Stimulated activated memory B cell treated with anti-CD40 and anti-IgM and Interleukin-4, amounts not matched to agents 10 μg/mL and 1 μg/mL and 100 μg/mL, for 72 hours (primary cell): ENCODE measurements around the gene SLC2A4.

ENCODE experiments used
- ATAC-seq: fragments of 150-1000 bp; cut with Tn5 transposase; 2 replicates; pipeline ENCODE4 v1.10.0; 2021
- H3K27ac Mint-ChIP-seq: one replicate; pipeline ENCODE4 v1.8.0; 2022; ENCODE audit warnings: mild to moderate bottlenecking, mixed read lengths
- H3K27me3 Mint-ChIP-seq: one replicate; pipeline ENCODE4 v1.8.0; 2022; ENCODE audit warnings: mixed read lengths
- H3K36me3 Mint-ChIP-seq: one replicate; pipeline ENCODE4 v1.8.0; 2022; ENCODE audit warnings: mixed read lengths
- H3K4me1 Mint-ChIP-seq: one replicate; pipeline ENCODE4 v1.8.0; 2022; ENCODE audit warnings: mixed read lengths
- H3K4me3 Mint-ChIP-seq: one replicate; pipeline ENCODE4 v1.8.0; 2022; ENCODE audit warnings: mild to moderate bottlenecking, moderate library complexity, mixed read lengths
- H3K9me3 Mint-ChIP-seq: one replicate; pipeline ENCODE4 v1.8.0; 2022; ENCODE audit warnings: mixed read lengths

Gene SLC2A4

DNA sequence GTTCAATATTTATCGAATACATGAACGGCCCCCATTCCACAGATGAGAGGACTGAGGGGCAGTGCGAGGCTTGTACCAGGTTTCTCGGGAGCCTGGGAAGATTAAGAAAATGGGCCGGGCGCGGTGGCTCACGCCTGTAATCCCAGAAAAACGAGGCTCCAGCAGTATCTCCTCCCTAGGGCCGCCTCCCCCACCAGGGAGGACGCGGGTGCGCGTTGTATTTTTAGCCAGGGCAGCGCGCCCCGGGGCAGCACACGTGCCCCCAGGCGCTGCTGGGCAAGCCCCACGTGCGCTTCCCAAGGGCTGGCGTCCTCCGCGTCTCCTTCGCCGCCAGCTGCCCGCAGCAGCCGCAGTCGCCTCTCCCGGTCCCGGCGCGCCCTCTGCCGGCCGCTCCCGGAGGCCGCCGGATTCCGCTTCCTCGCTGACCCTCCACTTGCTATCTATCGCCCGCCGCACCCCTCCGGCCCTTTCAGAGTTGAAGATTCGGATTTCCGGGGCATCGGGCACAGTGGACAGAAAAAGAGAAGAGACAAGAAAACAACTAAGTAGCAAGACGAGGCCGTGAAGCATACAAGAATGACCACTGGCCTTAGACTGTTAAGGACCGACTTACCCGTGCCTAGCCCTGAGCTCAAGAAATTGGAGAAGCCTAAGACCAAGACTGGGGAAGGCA is 14.8 kb downstream of the SLC2A4 start:
- H3K4me1 Mint-ChIP-seq = peaks cover 23% of the 10 kb centered on the region
- H3K36me3 Mint-ChIP-seq = no peaks in the 10 kb centered on the region
- peak; percentile 70 for ATAC-seq
- peak overlapping the region; percentile 17 for H3K4me3 Mint-ChIP-seq
- no peaks in the 10 kb centered on the region for H3K9me3 Mint-ChIP-seq
- peak overlapping the region; percentile 6 for H3K27ac Mint-ChIP-seq
- H3K27me3 Mint-ChIP-seq = peaks cover 47% of the 10 kb centered on the region

DNA sequence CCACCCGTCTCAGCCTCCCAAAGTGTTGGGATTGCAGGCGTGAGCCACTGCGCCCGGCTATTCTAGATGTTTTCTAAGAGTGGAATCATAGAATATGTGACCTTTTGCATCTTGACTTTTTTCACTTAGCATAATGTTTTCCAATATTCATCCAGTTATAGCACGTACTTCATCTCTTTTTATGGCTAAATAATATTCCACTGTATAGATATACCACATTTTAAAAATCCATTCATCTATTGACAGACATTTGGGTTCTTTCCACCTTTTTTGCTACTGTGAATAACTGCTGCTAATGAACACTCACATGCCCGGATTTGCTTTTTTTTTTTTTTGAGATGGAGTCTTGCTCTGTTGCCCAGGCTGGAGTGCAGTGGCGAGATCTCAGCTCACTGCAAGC is 22.7 kb downstream of the SLC2A4 start:
- Mint-ChIP-seq H3K27me3 (no peaks in the 10 kb centered on the region), H3K27ac (no peak overlapping the region), H3K4me1 (peaks cover 3% of the 10 kb centered on the region), H3K36me3 (peaks cover 7% of the 10 kb centered on the region), H3K4me3 (no peak overlapping the region), H3K9me3 (no peaks in the 10 kb centered on the region)
- ATAC-seq = no peak

DNA sequence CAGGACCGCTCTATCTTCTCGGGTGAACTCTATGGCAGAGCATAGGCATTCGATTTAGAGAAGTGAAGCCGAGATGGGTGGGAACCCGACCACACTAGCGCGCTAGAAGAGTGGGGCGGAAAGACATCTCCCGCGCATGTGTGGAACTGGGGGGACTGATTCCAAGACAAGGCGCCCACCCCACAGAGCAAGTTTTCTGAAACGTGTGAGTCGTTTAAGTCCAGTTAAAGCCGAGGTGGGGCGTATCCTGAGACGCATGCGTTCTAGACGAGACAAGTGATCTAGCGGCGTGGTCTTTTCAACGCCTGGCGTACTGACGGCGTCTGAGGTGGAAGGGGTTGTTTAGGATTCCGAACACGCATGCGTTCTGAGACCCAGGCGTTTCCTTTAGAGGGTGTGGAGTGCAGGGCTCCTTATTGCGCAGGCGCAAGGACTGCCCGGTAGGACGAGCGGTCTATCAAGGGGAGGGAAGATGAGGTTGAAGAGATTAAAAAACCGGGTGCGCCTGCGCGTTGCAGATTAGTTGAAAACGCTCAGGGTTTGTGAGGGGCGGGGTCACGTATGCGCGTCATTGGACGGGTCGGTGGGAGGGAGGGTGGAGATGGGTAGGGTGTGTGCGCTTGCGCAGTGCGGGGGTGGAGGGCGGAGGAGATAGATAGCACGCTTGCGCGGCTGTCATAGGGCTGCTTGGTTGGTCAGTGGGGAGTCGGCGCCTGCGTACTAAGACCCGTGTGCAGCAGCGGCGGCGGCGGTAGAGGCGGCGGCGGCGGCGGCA is 25.6 kb downstream of the SLC2A4 start, which contains the start of gene EIF5A:
EIF5A (plus strand) TSS at position 718 of the 775 bp plus-strand sequence. CDS start 2,008 bp downstream, outside the sequence.
- Mint-ChIP-seq H3K27me3 (no peaks in the 10 kb centered on the region), H3K4me1 (peaks cover 32% of the 10 kb centered on the region), H3K4me3 (peak within 1 kb of the TSS; percentile 80), H3K9me3 (no peaks in the 10 kb centered on the region), H3K36me3 (peaks cover 36% of the 10 kb centered on the region), H3K27ac (peak within 1 kb of the TSS; percentile 93)
- peak; percentile 90 for ATAC-seq

DNA sequence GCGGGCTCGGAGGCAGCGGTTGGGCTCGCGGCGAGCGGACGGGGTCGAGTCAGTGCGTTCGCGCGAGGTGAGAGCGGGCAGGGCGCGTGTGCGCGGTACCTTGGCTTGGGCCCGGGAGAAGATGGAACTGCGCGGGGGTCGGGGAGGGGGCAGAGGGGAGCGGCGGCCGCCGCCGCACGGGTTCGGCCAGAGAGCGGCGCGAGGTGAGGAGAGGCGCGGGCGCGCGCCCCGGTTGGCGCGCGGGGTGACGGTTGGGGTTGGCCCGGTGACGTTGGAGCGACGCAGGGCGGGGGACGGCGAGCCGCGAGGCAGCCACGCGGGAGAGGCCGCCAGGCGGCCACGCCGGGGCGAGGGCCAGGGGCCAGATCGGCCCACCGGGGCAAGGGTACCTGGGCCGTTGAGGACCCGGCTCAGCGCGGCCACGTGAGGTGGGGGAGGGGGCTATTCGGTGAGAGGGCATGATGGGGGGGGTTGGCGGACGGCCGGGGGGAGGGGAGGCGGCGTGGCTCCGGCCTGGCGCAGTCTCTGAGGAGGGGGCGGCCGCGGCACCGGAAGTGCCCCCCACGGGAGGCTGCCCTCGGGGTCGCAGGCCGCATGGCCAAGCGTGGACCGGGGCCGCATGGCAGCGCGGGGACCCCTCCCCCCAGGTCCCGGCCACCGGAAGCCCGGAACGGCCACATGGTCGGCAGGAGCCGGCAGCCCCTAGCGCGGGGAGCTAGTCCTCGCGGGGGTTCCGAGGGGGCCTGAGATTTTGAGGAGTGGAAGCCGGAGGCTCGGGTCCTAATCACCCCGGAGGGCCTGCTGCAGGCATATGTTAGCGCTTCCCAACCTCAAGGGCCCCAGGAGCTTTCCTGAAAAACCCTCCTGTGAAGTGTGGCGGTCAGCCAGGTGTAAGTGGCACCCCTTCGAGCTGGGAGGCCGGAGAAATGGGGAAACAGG is 26.4 kb downstream of the SLC2A4 start:
- H3K27ac Mint-ChIP-seq = peak overlapping the region; percentile 93
- H3K9me3 Mint-ChIP-seq = no peaks in the 10 kb centered on the region
- peak overlapping the region; percentile 80 for H3K4me3 Mint-ChIP-seq
- no peaks in the 10 kb centered on the region for H3K27me3 Mint-ChIP-seq
- peak; percentile 43 for ATAC-seq
- H3K36me3 Mint-ChIP-seq = peaks cover 45% of the 10 kb centered on the region
- peaks cover 41% of the 10 kb centered on the region for H3K4me1 Mint-ChIP-seq

DNA sequence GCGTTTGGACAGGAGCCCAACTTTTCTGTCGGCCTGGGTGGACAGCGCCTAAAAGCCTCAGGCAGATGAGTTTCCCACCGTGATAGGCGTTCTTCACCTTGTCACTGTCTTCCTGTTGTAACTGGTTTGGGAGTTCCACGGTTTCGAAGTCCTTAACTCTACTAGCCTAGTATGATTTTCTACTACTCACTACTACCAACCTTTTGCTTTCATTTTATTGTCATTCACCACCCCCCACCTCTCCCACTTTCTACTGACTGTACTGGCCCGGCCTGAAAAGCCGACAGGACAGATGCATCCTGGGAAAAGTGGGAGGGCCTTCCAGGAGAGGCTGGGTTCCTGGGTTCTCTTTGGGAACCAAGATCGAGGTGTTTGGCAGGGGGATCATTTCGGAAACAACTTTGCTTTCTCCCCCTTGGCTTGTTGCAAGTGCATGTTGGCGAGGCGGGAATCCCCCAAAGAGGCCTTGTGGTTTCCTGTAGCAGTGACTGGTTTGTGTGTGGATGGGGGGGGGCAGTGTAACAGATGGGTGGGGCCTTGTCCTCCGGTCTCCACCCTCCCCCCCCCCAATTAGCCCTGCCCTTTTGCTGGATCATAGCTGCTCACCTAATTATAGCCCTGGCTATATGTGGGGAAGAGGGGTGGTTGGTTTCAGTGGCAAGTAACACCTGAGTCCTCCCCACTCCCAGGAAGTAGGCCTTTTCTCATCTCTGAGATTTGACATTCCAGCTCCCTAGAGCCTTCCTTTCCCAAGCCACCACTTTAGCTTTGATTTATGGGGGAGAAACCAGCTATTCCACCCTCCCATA is 27.3 kb downstream of the SLC2A4 start:
- H3K27ac Mint-ChIP-seq = peak overlapping the region; percentile 93
- no peaks in the 10 kb centered on the region for H3K9me3 Mint-ChIP-seq
- ATAC-seq = peak; percentile 49
- H3K4me3 Mint-ChIP-seq = peak overlapping the region; percentile 80
- H3K4me1 Mint-ChIP-seq = peaks cover 49% of the 10 kb centered on the region
- peaks cover 52% of the 10 kb centered on the region for H3K36me3 Mint-ChIP-seq
- H3K27me3 Mint-ChIP-seq = no peaks in the 10 kb centered on the region

DNA sequence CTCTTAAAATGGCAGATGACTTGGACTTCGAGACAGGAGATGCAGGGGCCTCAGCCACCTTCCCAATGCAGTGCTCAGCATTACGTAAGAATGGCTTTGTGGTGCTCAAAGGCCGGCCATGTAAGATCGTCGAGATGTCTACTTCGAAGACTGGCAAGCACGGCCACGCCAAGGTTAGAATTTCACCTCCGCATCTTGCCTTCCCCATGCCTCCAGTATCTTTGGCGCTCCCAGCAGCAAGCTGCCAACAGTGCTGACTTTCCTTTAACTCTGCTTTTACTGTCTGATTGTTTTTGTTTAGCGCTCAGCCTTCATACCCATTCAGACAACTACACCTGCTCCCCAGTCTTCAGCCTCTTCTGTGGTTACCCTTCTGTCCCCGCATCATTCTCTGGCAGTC is 28.1 kb downstream of the SLC2A4 start:
- Mint-ChIP-seq H3K36me3 (peaks cover 59% of the 10 kb centered on the region), H3K27ac (peak overlapping the region; percentile 93), H3K4me3 (peak overlapping the region; percentile 80), H3K27me3 (no peaks in the 10 kb centered on the region), H3K9me3 (no peaks in the 10 kb centered on the region), H3K4me1 (peaks cover 57% of the 10 kb centered on the region)
- ATAC-seq = no peak

DNA sequence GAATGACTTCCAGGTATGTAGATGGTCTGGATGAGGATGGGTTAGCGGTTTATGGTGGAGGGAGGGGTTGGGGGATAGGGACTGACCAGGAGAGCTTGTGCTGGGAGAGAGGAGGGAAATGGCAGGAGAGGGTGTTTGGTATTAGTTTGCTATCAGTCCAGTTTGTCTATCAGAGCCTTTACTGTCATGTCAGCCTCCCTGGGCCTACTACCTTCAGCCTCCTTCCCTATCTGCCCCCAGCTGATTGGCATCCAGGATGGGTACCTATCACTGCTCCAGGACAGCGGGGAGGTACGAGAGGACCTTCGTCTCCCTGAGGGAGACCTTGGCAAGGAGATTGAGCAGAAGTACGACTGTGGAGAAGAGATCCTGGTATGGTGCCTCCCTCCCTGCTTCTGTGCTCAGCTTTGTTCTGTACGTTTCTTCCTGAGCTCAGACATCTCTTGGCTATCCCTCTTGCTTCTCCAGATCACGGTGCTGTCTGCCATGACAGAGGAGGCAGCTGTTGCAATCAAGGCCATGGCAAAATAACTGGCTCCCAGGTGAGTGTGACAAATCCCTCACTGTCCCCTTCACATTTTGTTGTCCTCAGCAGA is 29.7 kb downstream of the SLC2A4 start:
- peaks cover 64% of the 10 kb centered on the region for H3K4me1 Mint-ChIP-seq
- H3K4me3 Mint-ChIP-seq = no peak overlapping the region
- peaks cover 62% of the 10 kb centered on the region for H3K36me3 Mint-ChIP-seq
- H3K9me3 Mint-ChIP-seq = no peaks in the 10 kb centered on the region
- no peak for ATAC-seq
- no peaks in the 10 kb centered on the region for H3K27me3 Mint-ChIP-seq
- peak overlapping the region; percentile 11 for H3K27ac Mint-ChIP-seq

DNA sequence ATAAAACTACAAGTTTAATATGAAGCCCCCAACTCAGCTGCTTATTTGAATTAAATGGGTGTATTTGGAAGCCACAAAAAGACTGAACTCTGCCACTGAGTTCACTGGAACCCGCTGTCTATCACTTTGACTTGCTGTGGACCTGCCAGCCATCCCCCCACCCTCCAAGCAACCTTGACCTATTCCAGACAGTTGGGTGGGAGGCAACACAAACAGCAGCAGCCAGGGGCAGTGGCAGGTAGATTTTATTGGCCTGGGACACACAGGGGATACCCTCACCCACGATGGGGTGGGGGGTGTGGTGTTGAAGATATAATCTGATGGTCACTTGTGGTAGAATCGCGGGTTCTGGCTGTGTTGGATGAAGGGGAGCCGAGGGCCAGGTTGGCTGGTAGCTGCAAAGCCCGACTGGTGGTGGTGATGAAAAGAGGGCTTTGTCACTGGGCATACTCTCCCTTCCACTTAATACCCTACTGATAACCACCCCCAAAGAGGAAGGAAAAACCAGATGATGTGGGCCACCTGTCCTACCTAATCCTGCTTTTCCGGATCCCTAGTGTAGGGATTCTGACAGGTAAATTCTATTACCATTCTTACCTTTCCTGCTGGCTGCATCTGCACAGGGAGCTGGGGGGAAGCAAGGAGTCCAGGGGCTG is 31.0 kb downstream of the SLC2A4 start:
- no peak for ATAC-seq
- H3K27ac Mint-ChIP-seq = peak overlapping the region; percentile 86
- peaks cover 74% of the 10 kb centered on the region for H3K36me3 Mint-ChIP-seq
- H3K4me3 Mint-ChIP-seq = no peak overlapping the region
- H3K9me3 Mint-ChIP-seq = no peaks in the 10 kb centered on the region
- peaks cover 69% of the 10 kb centered on the region for H3K4me1 Mint-ChIP-seq
- no peaks in the 10 kb centered on the region for H3K27me3 Mint-ChIP-seq

DNA sequence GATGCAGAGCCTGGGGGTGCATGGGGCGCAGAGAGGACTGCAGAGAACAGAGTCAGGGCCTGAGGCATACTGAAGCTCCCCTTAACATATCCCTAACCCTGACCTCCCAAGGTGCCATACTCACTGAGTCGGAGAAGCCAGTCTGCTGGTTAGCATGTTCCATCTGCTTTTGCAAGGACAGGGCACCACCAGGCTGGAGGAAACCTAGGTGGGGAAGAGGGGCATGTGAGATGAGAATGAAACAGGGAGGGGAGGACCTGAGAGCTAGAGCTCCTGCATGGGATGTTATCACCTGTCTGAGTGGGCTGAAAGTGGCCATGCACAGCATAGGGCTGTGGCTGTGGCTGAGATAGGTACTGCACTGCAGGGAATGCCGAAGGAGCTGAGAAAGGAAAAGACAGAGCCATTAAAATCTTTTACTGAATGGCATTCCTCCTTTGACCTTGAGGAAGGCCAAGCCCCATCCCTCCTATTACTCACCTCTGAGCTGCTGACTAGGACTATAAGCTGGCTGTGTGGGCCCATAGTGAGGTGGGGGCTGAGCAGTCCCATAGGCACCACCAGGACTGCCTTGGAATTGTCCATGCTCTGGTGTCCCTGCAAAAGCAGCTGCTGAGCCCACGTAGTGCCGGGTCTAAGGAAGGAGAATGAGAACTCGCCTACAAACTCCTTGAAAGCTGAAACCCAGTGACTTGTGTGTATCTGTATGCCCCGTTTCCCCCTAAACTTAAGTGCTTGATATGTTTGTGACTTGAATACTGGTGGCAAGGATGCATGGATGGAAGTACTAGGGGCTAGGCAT is 31.8 kb downstream of the SLC2A4 start:
- Mint-ChIP-seq H3K36me3 (peaks cover 81% of the 10 kb centered on the region), H3K4me3 (peak overlapping the region; percentile 88), H3K4me1 (peaks cover 69% of the 10 kb centered on the region), H3K9me3 (no peaks in the 10 kb centered on the region), H3K27me3 (no peaks in the 10 kb centered on the region), H3K27ac (peak overlapping the region; percentile 86)
- ATAC-seq = no peak

DNA sequence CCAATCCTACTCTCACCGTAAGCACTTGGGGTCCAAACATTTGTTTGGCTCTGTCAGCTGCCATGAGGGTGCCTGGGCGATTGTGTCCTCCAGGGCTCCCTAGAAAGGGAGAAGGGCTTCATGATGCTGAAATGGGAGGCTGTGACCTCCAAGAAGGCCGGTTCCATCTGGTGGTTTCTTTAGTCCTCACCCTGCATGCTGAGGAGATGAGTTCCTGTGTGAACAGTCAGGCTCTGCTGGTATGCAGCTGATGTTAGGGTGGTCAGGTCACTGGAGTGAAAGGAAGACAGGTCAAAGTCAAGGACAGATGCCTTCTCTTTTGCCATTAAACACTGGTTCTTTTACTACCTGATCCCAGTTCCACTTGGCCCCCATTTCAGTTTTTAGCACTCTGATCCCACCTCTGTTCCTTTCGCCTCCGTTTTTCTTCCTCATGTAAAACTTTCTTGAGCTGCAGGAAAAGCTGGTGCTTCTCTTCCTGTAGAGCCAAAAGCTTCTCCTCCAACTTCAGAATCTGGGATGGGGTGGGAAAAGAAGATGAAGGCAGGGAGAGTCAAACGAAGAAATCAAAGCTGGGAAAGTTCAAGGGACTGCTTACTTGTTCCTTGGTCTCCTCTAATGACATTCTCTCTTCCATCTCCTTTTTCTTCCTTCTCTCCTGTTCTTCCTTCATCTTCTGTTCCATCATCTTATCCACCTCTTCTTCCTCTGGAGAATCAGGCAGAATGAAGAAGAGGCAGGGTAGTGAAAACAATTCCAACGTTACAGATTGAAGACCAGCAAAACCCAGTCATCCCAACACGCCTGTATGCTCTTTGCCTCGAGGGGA is 32.6 kb downstream of the SLC2A4 start:
- ATAC-seq = no peak
- Mint-ChIP-seq H3K27ac (peak overlapping the region; percentile 86), H3K27me3 (no peaks in the 10 kb centered on the region), H3K9me3 (no peaks in the 10 kb centered on the region), H3K4me1 (peaks cover 67% of the 10 kb centered on the region), H3K4me3 (peak overlapping the region; percentile 88), H3K36me3 (peaks cover 82% of the 10 kb centered on the region)

DNA sequence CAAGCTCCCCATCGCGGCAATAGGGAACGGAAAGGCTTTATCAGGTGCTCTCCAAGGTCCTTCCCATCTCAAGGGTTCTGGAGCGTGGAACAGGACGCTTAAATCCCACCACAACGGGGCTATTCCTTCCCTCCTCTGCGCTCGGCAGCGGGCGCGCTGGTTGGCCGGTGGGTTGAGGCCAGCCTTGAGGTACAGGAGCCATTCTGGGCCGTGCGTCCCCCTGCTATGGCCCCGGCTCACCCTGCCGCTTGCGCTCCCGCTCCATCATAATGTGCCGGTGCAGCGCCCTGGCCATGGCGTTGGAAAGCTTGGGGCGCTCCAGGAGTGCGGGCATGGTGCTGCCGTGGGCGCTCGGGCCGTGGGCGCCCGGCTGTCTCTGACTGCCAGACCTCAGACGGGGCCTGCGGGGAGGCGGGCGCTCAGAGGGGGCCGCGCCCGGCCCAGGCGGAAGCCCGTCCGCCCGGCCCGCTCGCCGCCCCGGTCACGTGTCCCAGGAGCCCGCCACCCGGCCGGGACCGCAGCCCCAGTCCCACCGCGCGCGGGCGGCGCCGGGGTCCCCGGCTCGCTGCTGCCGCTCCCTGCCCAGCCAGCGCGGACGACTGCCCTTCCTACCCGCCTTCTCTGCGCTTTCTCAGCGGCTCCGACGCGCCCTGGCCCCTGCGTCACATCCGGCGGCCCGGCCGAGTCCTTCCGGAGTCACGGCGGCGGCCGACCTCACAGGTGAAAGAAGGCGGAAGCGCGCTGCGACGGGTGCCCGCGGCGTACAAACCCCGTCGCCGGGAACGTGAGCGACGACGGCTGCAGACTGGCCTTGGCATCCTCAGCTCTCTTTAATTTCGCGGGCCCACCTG is 33.4 kb downstream of the SLC2A4 start, which contains the start of gene GPS2:
GPS2 (minus strand) TSS at position 642 of the 851 bp plus-strand sequence; CDS start at position 334, 308 bp downstream.
- Mint-ChIP-seq H3K27ac (peak within 1 kb of the TSS; percentile 86), H3K9me3 (no peaks in the 10 kb centered on the region), H3K4me3 (peak within 1 kb of the TSS; percentile 88), H3K36me3 (peaks cover 73% of the 10 kb centered on the region), H3K27me3 (no peaks in the 10 kb centered on the region), H3K4me1 (peaks cover 59% of the 10 kb centered on the region)
- peak; percentile 95 for ATAC-seq
